Astrocyte (in vitro differentiated cells and primary cell): ENCODE measurements around the gene BAHCC1.

Source experiments
- EZH2 ChIP-seq: IDR thresholded peaks from 2 replicates; pipeline ENCODE4 v1.6.1; 2012; ENCODE audit warnings: mild to moderate bottlenecking, low read length, inconsistent platforms; ENCODE audit not compliant: insufficient read depth
- TF ChIP-seq, protein P1 (sequence below): IDR thresholded peaks from 2 replicates; pipeline ENCODE4 v1.5.1; 2011; ENCODE audit warnings: low read depth, mild to moderate bottlenecking, inconsistent platforms, low read length, moderate library complexity; ENCODE audit not compliant: insufficient read depth

- TF ChIP-seq, protein P1, sequence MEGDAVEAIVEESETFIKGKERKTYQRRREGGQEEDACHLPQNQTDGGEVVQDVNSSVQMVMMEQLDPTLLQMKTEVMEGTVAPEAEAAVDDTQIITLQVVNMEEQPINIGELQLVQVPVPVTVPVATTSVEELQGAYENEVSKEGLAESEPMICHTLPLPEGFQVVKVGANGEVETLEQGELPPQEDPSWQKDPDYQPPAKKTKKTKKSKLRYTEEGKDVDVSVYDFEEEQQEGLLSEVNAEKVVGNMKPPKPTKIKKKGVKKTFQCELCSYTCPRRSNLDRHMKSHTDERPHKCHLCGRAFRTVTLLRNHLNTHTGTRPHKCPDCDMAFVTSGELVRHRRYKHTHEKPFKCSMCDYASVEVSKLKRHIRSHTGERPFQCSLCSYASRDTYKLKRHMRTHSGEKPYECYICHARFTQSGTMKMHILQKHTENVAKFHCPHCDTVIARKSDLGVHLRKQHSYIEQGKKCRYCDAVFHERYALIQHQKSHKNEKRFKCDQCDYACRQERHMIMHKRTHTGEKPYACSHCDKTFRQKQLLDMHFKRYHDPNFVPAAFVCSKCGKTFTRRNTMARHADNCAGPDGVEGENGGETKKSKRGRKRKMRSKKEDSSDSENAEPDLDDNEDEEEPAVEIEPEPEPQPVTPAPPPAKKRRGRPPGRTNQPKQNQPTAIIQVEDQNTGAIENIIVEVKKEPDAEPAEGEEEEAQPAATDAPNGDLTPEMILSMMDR: no peak
- TF ChIP-seq EZH2: no peak
These were observed 62.8 kb downstream of the BAHCC1 start for GRCh38 chr17:81457917-81458555.
